Left kidney (tissue), 2 donors: ENCODE measurements around the gene GKN1. TPM values are rescaled to one million over a fixed set of nuclear protein-coding genes. Genes with fewer than 3 reads are reported as not detected.

Source experiments
- DNase-seq: peaks from one replicate; pipeline ENCODE4 v3.0.0-alpha.2; 2013
- polyA plus RNA-seq: library from polyadenylated mRNA; unstranded; fragments of 120-200 nt; gene quantifications from one replicate; pipeline ENCODE4 v1.2.1, GENCODE V29; 2013; ENCODE audit not compliant: insufficient read length

GKN1 gene
- polyA plus RNA-seq, 1 donor = not detected

DNA sequence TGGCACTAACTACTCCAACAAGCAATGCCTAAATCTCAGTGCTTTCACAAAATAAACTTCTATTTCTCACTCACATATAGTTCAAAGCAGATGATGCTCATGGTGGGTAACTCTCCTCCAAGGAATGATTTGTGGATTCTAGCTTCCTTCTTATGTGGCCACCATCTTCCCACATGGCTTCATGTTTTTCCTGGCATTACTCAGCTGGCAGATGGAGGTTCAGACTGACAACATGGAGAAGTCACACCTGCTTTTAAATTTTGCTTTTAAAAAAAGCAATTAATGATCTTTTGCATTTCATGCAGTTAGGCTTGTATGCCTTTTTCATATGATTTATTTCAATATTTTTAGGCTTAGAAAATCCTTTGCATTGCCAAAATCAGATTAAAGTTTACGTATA, 15.4 kb upstream of the GKN1 start:
- no peak for DNase-seq

DNA sequence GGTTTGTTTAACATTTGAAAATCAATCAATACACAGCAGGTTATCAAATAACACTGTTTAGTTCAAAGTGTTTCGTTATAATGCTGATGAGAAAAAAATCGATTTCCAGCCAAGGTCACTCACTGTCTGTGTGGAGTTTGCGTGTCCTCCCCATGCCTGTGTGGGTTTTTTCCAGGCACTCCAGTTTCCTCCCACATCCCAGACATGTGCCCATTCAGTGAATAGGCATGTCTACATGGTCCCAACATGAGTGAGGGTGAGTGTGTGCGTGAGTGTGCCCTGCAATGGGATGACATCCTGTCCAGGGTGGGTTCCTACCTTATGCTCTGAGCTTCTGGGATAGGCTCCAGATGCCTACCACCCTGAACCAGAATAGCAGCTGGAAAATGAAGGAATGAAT, 13.1 kb upstream of the GKN1 start:
- no peak for DNase-seq

DNA sequence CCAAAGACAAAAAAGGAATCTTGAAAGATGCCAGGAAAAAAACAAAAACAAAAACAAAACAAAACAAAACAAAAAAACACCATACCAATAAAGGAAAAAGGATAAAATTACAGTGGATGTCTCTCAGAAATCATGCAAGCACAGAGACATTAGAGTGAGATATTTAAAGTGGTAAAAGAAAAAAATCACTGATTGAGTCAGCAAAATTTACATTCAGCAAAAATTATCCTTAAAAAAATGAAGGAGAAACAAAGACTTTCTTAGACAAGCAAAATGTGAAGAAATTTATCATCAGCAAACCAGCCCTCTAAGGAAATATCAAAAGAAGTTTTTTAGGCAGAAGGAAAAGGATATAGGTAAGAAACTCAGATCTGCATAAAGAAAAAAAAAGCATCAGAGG, 10.2 kb upstream of the GKN1 start:
- no peak for DNase-seq

DNA sequence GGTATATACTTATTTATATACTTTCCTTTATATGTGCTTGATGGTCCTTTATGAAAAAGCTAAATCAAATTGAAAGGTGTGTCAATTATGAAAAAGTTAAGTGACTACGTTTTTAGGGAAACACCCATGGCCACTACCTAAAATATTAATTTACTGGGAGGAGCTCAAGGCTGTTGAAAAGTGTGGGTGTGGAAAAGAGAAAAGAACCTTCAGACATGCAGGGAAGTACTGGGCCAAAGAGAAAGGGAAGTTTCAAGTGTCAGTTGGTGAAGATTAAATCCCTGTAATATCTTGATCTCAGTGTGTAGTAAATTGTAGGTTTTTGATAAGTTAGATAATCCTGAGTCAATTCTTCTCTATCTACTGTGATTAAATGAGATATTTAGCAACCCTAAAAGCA, 6.2 kb upstream of the GKN1 start:
- DNase-seq = no peak

DNA sequence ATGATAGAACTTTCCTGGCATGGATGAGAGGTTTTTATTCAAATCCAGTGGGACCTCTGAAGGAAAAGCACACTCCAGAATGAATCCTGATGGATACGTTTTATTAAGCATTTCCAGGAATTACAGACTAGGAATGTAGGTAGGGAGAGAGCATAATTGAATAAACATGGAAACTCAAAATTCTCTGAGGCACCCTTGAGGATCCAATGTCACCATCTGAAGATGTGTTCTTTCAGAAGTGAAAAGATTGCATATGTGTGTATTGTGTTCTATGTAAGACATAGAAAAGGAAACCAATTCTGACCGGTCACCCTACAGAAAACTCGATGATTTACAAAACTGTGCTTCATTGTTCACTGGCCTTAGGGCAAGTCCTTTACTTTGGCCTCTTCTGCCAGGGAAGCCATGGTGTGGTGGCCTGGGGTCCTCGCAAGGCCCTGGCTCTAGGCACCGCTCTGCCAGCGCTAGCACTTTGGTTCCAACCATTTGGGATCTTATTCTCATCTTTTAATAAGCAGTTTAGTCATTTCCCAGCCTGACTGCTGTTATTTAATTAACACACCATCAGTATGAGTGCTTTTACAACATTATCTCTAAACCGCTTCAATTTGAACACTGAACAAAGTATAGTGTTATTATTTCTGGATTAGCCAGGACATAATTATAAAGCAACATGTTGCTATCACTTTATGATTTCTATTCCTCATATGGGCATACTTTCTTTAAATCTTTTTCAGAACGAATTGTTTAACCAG, 4.5 kb upstream of the GKN1 start:
- DNase-seq = no peak

DNA sequence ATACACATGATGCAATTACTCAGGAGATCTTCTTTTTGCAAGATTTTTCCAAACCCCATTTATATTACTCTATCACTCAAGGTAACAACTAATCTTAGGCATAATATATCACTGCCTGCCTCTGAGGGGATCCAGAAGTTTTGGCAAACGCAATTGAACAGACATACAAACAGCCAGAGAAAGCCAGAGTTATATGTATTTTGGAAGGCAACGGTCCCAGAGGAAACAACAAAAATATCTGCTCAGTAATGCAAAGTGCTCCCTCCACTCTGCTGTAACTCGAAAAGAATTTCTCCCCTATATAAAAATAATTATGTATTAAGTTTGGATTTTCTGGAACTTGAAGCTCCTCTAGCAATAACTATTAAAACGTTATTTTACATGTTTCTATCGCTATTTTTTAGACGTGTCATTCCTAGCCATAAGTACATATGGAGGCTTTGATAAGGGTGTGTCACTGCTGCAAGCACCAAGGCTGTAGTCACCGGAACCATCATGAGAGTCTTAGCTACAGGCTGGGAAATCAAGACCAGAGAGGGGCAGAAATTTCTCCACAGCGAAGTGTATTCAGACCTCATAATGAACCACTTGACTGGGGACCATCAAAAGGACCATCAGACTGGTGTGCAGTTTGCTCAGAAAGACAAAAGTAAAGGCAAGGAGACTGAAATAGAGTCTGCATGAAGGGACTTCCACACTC, 3.7 kb upstream of the GKN1 start:
- no peak for DNase-seq

DNA sequence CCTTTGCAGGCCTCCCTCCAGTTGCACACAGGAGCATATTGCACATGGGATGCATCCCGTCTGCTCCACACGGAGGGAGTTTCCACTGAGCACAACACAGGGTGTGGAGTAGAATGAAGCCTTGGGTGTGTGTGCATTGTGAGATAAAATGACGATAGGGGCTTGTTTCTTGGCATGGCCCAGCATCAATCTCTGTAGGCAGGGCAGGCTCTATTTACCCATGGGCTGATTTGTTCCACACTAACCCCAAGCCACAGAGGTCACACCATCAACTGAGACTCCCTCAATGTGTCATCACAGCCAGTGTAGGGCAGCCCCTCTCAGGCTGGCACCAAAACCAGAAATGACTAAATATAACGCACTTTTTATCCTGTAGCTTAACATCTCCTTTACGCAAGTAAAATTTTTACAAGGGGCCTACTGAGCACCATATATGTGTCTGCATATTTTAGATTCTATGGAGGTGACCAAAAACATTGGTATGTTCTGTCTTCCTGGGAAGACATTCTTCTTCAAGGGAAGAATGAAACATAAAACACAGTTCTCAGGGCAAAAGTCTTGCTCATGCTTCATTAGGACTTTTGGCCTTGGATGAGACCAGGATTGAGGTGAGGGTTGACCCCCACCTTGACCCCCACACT, 2.7 kb upstream of the GKN1 start:
- DNase-seq = no peak

DNA sequence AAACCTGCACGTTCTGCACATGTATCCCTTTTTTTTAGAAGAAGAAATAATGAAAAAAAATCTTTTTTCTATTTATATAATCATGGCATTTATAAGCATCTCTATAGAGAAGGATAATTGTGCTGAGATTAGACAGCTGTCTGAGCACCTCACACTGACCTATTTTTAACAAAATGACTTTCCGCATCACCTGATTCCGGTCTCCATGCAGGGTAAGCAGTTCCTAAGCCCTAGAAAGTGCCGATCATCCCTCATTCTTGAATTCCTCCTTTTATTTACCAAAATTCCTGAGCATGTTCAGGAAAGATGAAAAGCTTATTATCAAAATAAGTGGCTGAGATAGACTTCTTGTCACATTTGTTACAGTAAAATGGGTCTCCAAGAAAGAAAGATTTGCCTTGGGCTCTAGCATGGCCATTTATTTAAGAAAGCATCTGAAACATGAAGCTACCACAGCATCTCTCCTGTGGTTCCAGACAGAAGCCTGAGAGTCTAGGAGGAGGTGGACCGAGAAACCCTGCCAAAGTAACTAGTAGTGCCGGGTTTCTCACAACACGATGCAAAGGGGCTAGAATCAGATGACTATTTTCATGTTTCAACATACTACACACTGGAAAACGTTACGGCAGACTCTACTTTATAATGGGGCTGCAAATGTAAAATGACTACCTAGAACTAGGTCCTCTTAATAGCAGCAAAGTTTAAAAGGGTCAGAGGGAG, 670 bp downstream of the GKN1 start:
- no peak for DNase-seq

DNA sequence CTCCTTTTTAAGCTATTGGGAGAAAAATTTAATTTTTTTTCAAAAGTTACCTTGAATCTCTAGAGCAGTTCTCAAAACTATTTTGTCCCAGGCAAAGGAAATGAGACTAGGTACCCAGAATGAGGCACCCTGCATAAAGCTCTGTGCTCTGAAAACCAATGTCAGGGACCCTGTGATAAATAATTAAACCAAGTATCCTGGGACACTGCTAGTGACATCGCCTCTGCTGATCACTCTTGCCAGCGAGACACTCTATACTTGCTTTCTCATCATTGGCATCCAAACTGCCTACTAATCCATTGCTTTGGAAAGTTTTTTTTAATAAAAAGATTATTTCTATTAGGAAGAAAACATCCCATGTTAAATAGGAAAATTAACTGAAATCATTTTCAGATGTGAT, 1.4 kb downstream of the GKN1 start:
- DNase-seq = no peak

DNA sequence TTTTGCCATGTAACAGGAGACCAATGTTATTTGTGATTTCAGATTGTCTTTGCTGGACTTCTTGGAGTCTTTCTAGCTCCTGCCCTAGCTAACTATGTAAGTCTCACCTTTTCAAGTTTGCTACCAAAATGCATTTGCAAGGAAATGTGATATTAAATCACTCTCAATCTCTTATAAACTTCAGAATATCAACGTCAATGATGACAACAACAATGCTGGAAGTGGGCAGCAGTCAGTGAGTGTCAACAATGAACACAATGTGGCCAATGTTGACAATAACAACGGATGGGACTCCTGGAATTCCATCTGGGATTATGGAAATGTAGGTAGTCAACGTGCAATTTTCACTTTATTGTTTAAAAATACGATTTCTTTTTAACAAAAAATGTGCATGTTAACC, 3.0 kb downstream of the GKN1 start:
- no peak for DNase-seq

DNA sequence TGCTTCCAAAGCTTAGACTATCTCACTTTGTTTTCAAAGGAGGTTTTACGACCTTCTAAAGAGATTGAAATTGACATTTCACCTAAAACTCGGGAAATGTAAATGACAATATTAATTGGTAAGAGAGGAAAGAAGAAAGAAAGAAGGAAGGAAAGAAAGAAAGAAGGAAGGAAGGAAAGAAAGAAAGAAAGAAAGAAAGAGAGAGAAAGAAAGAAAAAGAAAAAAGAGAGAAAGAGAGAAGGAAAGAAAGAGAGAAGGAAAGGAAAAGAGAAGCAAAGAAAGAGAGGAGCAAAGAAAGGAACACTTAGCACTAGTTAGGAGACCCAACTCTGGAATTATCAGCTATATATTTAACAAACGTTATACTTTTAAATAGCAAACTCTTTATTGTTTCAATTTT, 3.7 kb downstream of the GKN1 start:
- DNase-seq = no peak

DNA sequence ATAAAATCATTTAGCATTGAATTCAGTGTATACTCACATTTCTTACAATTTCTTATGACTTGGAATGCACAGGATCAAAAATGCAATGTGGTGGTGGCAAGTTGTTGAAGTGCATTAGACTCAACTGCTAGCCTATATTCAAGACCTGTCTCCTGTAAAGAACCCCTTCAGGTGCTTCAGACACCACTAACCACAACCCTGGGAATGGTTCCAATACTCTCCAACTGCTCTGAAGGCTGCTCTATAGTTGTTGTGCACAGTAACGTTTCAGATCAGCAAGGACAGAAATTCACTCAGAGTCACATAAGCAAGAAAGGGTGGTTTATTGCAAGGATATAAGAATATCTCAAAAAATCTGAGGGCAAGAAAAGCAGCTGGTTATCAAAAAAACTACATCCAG, 6.5 kb downstream of the GKN1 start:
- DNase-seq = no peak

DNA sequence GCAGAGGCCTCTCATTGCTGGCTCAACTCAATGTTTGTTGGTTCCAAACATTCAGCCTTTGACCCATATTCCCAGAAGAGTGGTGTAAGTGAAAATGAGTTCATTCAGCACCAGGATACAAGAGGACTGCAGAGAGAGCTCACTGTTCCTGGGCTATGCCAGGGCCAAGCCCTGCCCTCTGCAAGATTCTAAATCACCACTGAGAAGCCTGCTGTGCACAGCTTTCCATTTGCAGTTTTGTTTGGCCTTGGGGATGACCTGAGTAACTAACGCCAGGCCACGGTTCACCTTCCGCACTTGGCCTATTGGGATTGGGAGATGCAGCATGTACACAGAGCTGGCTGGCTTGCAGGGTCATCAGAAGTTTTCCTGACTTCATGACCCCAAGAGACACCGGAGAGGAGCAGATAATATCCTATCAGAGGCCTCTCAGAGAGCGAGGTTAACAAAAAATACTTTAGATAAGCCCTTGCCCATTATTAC, 12.6 kb downstream of the GKN1 start:
- no peak for DNase-seq

DNA sequence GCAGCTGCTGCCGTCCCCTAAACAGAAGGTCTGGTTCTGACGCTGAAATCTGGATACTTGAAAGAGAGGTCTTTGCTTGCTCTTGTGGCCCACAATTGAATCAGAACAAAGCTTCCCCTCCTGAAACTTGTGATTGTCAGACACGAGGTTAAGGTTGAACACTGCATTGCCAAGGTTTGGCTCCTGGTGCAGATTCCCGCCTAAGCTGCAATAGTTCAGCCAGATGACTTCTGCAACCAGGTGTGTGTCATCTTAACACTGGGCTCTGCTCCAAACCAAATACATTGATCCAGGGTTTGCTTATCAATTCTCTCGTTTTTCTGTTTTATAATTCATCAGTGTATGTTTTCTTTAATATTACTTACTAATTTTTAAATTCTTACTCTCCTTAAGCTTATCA, 14.6 kb downstream of the GKN1 start:
- DNase-seq = no peak

DNA sequence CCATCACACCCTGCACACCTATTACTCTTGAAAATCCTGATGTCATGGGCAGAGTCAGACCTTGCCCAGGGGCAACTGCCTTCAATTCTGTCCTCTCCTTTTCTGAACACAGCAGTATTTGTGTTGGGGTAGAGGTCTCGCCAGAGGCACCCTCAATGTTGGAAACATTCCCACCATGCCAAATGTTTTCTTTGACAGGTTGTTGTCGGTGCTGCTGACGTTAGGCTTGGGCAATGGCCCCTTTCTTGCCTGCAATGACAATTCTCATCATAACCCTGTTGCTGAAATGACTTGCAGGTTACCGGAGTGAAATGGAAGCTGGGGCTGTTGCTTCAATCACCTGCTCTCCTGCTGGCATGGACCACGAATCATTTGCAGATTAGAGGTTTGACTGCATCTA, 17.9 kb downstream of the GKN1 start:
- DNase-seq = no peak

DNA sequence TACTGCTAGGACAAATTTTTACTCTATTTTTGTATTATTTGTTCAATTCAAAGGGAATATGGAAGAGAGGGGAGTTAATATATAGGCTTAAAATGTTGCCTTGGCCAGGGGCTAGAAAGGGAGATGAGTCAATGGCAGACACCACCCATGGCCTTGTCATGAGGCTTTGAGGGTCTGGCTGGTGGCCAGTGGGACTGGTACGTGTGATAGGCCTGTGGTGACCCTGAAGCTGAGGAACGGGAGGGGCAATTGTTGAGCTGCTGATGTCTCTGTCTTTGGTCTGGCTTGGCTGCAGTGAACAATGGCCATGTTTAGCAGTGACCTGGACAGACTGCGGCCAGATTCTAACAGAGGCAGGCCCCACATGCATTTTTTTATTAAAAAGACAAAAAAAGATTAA, 18.5 kb downstream of the GKN1 start:
- DNase-seq = no peak

DNA sequence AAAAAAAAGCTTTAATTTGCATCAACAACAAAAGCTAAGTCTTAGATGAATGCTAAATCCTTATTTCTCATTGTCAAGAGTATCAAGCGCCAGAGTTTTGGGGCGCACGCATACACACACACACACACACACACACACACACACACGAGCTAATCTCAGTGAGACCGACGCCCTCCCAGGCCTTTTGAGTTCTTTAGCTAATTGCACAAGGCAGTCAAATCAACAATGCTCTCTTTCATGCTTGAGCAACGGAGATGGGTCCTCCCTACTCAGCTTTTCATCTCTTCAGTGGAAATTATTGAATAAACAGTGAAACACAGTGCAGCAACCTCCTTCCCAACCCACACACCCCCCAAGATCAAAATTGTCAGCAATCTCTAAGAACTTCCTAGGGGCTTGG, 19.2 kb downstream of the GKN1 start:
- DNase-seq = no peak

DNA sequence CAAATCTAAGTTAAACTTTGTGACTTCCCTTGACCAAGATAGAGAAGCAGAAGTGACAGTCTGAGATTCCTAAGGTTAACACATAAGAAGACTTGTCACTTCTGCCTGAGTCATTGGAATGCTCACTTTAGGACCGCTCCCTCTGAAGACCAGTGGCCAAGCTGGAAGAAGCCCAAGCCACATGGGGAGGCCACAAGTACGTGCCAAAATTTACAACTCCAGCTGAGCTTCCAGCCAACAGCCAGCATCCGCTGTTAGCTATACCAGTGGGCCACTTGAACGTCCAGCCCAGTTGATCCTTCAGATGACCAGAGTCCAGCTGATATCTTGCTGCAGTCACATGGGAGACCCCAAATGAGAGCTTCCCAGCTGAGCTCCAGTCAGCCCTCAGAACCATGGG, 20.4 kb downstream of the GKN1 start:
- no peak for DNase-seq

DNA sequence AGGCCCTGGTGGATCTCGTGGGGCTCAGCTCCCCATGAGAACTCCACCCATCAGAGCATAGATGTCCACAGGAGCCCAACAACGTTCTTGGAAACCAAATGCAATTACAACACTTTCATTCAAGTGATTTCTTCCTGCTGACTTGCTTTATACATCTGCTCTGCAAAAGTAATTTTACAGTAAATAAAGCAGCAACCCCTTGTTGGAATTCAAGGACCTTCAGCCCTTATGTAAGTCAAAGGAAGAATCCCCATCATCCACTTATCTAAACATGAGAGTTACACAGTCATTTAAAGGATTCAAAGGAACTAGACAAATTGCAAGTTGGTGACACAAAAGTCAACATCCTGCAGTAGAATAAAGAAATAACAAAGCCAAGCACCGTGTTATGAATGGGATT, 21.5 kb downstream of the GKN1 start:
- no peak for DNase-seq

DNA sequence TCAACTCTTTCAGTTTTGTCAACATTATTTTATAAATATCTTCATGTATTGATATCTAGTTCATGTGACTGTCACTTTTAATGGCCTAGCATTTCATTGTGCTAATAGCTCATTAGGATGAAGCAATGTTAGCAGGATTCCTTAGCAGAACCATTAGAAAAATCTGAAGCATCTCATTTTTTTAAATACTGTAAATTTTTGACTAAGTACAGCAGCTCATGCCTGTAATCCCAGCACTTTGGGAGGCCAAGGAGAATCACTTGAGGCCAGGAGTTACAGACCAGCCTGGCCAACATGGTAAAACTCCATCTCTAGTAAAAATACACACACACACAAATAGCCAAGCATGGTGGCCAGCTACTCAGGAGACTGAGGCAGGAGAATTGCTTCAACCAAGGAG, 23.0 kb downstream of the GKN1 start:
- no peak for DNase-seq

DNA sequence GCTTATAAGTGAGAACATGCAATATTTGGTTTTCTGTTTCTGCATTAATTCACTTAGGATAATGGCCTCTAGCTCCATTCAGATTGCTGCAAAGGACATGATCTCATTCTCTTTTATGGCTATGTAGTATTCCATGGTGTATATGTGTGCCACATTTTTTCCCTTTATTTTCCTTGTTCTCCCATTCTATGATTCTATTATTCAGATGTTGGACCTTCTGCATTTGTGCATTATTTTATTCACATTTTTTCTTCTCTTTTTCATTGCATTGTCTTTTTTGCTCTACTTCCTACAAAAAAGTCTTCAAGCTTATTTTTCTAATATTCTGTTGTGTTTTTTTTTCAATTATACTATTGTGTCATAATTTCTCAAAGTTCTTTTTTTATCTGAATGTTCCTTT, 27.4 kb downstream of the GKN1 start:
- DNase-seq = no peak

DNA sequence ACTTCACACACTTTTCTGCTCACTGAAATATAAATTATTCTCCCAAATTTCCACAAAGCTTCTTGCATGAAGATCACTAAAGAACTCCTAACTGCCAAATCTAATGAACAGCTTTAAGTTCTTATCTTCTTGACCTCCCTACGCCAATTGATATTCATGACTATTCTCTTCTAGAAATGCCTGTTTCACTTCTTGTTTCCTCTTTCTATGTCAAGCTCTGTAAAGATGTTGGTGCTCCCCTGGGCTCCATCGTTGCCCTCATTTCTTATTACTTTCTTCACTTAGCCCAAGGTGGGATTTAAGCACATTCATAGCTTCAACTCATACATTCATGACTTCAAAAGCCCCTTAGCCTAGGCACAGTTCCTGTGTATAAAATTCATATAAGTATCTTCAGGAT, 29.3 kb downstream of the GKN1 start:
- DNase-seq = no peak

DNA sequence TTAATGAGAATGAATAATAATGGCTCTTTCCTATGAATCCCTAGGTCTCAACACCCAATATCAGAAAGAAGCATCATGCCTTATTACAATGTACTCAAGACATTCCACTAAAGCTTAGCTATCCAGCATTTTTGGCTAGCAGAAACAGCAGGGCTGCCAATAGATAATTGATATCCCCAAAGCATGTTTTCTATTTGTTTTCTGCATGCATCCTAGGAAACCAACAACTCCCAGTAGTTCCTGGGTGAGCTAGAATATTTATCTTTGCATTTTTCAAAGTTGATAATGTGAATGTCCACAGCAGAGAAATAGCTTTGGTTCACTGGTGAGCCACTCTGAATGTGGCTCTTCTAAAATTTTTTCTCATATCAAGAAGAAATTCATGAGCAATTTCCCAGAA, 32.7 kb downstream of the GKN1 start:
- no peak for DNase-seq
